HEK293 (cell line): ENCODE measurements around the gene CCDC12.

Experiments
- CTCF ChIA-PET: fragments of 350-600 bp; formaldehyde crosslinking; extraction: SDS; loops from one replicate; lab custom pipeline; 2021; ENCODE audit warnings: antibody characterized with exemption; lab: Yijun Ruan, JAX
- POLR2A ChIA-PET: fragments of 300-600 bp; formaldehyde crosslinking; extraction: SDS; loops from one replicate; lab custom pipeline; 2020; ENCODE audit warnings: antibody characterized with exemption, inconsistent platforms; lab: Yijun Ruan, JAX
- H3K27ac ChIP-seq: fragments of 200-500 bp; sonication (Bioruptor generic); 2 replicates; pipeline ENCODE4 v1.5.1; 2014; ENCODE audit warnings: low read depth, low read length, control low read depth, inconsistent platforms; ENCODE audit errors: extremely low read depth
- H3K36me3 ChIP-seq, 2 experiments: fragments of 200-500 bp in 1 of 2; sonication (Bioruptor generic) in 1 of 2; 1 replicate in 1 of 2; 2 replicates in 1 of 2; pipeline ENCODE4 v1.5.1; 2014 to 2017; ENCODE audit warnings: inconsistent platforms in 2 of 2, low read length in 2 of 2; ENCODE audit not compliant: control insufficient read depth in 2 of 2, insufficient read depth in 1 of 2
- H3K4me1 ChIP-seq: fragments of 200-500 bp; sonication (Bioruptor generic); 2 replicates; pipeline ENCODE4 v1.5.1; 2014; ENCODE audit warnings: mild to moderate bottlenecking, low read length, inconsistent platforms; ENCODE audit not compliant: control insufficient read depth, insufficient read depth
- H3K4me3 ChIP-seq: 2 replicates; pipeline ENCODE4 v1.5.1; 2011; ENCODE audit warnings: low read depth, mild to moderate bottlenecking, control low read depth, low read length, moderate library complexity
- H3K9me3 ChIP-seq: fragments of 200-500 bp; sonication (Bioruptor generic); 2 replicates; pipeline ENCODE4 v1.5.1; 2014; ENCODE audit warnings: low read depth, low read length, inconsistent platforms; ENCODE audit not compliant: control insufficient read depth, insufficient read depth
- IKZF3 ChIP-seq: fragments of 450-650 bp; IDR thresholded peaks from 2 replicates; pipeline ENCODE4 v1.5.0; 2018; ENCODE audit warnings: missing biosample characterization, mild to moderate bottlenecking, missing genetic modification characterization, moderate library complexity
- KLF7 ChIP-seq: fragments of 450-650 bp; formaldehyde crosslinking; IDR thresholded peaks from 2 replicates; pipeline ENCODE4 v1.5.1; 2016; ENCODE audit warnings: missing biosample characterization, missing genetic modification characterization, borderline replicate concordance
- MEIS1 ChIP-seq: sonication (generic); formaldehyde crosslinking; IDR thresholded peaks from 2 replicates; pipeline ENCODE4 v1.8.1; 2022; ENCODE audit warnings: missing genetic modification reagents, mild to moderate bottlenecking, borderline replicate concordance
- REST ChIP-seq: fragments of 450-650 bp; formaldehyde crosslinking; IDR thresholded peaks from 2 replicates; pipeline ENCODE4 v1.5.1; 2016; ENCODE audit warnings: missing biosample characterization, missing genetic modification characterization
- SALL2 ChIP-seq: fragments of 450-650 bp; formaldehyde crosslinking; IDR thresholded peaks from 2 replicates; pipeline ENCODE4 v1.5.0; 2017; ENCODE audit warnings: missing biosample characterization, mild to moderate bottlenecking, missing genetic modification characterization, borderline replicate concordance
- SP2 ChIP-seq: fragments of 450-650 bp; formaldehyde crosslinking; IDR thresholded peaks from 2 replicates; pipeline ENCODE4 v1.5.1; 2016; ENCODE audit warnings: missing biosample characterization, missing genetic modification characterization
- YY1 ChIP-seq: fragments of 450-650 bp; formaldehyde crosslinking; IDR thresholded peaks from 2 replicates; pipeline ENCODE4 v1.5.1; 2018; ENCODE audit warnings: missing biosample characterization, missing genetic modification characterization
- ZNF112 ChIP-seq: fragments of 450-650 bp; formaldehyde crosslinking; IDR thresholded peaks from 2 replicates; pipeline ENCODE4 v1.5.0; 2017; ENCODE audit warnings: missing biosample characterization, missing genetic modification characterization
- ZNF18 ChIP-seq: fragments of 450-650 bp; formaldehyde crosslinking; IDR thresholded peaks from 2 replicates; pipeline ENCODE4 v1.5.1; 2016; ENCODE audit warnings: missing biosample characterization, missing genetic modification characterization
- ZNF19 ChIP-seq: fragments of 450-650 bp; formaldehyde crosslinking; IDR thresholded peaks from 2 replicates; pipeline ENCODE4; 2016; ENCODE audit warnings: missing biosample characterization, missing genetic modification characterization, low read depth
- ZNF302 ChIP-seq: fragments of 450-650 bp; formaldehyde crosslinking; IDR thresholded peaks from 2 replicates; pipeline ENCODE4 v1.5.1; 2016; ENCODE audit warnings: missing biosample characterization, missing genetic modification characterization, low read depth
- ZNF513 ChIP-seq: fragments of 450-650 bp; IDR thresholded peaks from 2 replicates; pipeline ENCODE4 v1.5.1; 2018; ENCODE audit warnings: missing biosample characterization, missing genetic modification characterization
- ZNF626 ChIP-seq: fragments of 450-650 bp; sonication (Bioruptor Pico); formaldehyde crosslinking; IDR thresholded peaks from 2 replicates; pipeline ENCODE4 v1.5.1; 2018; ENCODE audit warnings: missing biosample characterization, missing genetic modification characterization, inconsistent platforms
- ZNF629 ChIP-seq: fragments of 450-650 bp; formaldehyde crosslinking; IDR thresholded peaks from 2 replicates; pipeline ENCODE4 v1.5.1; 2017; ENCODE audit warnings: missing biosample characterization, missing genetic modification characterization
- ZNF664 ChIP-seq: fragments of 450-650 bp; formaldehyde crosslinking; IDR thresholded peaks from 2 replicates; pipeline ENCODE4 v1.5.1; 2016; ENCODE audit warnings: missing biosample characterization, missing genetic modification characterization

Gene CCDC12

GRCh38 chr3:46921871-46922271 lies 54.7 kb downstream of the CCDC12 start (continued):
- TF ChIP-seq ZNF18 (no peak), ZNF19 (tag by site-specific recombination) (no peak)
- TF ChIP-seq, all 188 proteins: peak for 0

GRCh38 chr3:46921041-46921440 lies 55.5 kb downstream of the CCDC12 start:
- POLR2A ChIA-PET, result interaction anchor here (2.3 kb wide), 1 partner anchor 7 kb away, joined by 7 read pairs; no protein-coding TSS in a partner anchor
- Histone ChIP-seq H3K9me3 (no peaks in the 10 kb centered on the region), H3K4me1 (no peaks in the 10 kb centered on the region), H3K36me3 (peaks cover 3 to 92% of the 10 kb centered on the region in 2 experiments; a peak in 2 of 3 replicates), H3K4me3 (no peak overlapping the region), H3K27ac (no peak overlapping the region)
- no peak for TF ChIP-seq ZNF302 (tag by site-specific recombination)
- TF ChIP-seq YY1 (tag by site-specific recombination), result no peak
- TF ChIP-seq ZNF626 (tag by site-specific recombination), result no peak
- TF ChIP-seq REST, result no peak
- no peak for TF ChIP-seq ZNF664
- TF ChIP-seq SALL2, result no peak
- no peak for TF ChIP-seq MEIS1
- TF ChIP-seq KLF7 (tag by site-specific recombination), result no peak
- CTCF ChIA-PET, result interaction anchor here (0.6 kb wide), 1 partner anchor 207 kb away, joined by 4 read pairs; no protein-coding TSS in a partner anchor

GRCh38 chr3:46918634-46919033 lies 57.9 kb downstream of the CCDC12 start:
- no peak overlapping the region for H3K27ac ChIP-seq
- POLR2A ChIA-PET, result no interaction called here
- peaks cover 3 to 70% of the 10 kb centered on the region in 2 experiments; a peak in 2 of 3 replicates for H3K36me3 ChIP-seq
- CTCF ChIA-PET, result interaction anchor here (0.9 kb wide), 1 partner anchor 52 kb away, joined by 3 read pairs; no protein-coding TSS in a partner anchor
- peaks cover 5% of the 10 kb centered on the region; the same call in 1 of the 2 replicates for H3K4me1 ChIP-seq
- no peaks in the 10 kb centered on the region for H3K9me3 ChIP-seq
- no peak for TF ChIP-seq SP2 (tag by site-specific recombination)
- TF ChIP-seq IKZF3 (tag by site-specific recombination), result no peak
- no peak for TF ChIP-seq ZNF513 (tag by site-specific recombination)
- no peak for TF ChIP-seq ZNF629
- no peak for TF ChIP-seq ZNF112
- H3K4me3 ChIP-seq, result no peak overlapping the region
